Vagina (tissue), 2 donors: ENCODE measurements around the gene COQ5. TPM values are rescaled to one million over a fixed set of nuclear protein-coding genes. Genes with fewer than 3 reads are reported as not detected.

Experiments
- DNase-seq, 2 donors: peaks; one replicate each; pipeline ENCODE4 v3.0.0-alpha.2; 2017; ENCODE audit errors: extremely low spot score in 2 of 2
- H3K27ac ChIP-seq: fragments of 200-600 bp; sonication (generic); one replicate; pipeline ENCODE4 v1.5.1; 2019
- H3K27me3 ChIP-seq: fragments of 200-600 bp; sonication (generic); one replicate; pipeline ENCODE4 v1.5.1; 2019
- H3K36me3 ChIP-seq, 2 donors: fragments of 200-600 bp; sonication (generic); one replicate each; pipeline ENCODE4 v1.5.1; 2017 to 2019
- H3K4me1 ChIP-seq: fragments of 200-600 bp; sonication (generic); one replicate; pipeline ENCODE4 v1.5.1; 2019
- H3K4me3 ChIP-seq, 2 donors: fragments of 200-600 bp; sonication (generic); 1 replicate in 1 of 2; 2 replicates in 1 of 2; pipeline ENCODE4 v1.5.1; 2016 to 2019
- H3K9me3 ChIP-seq: fragments of 200-600 bp; sonication (generic); one replicate; pipeline ENCODE4 v1.5.1; 2019
- CTCF ChIP-seq, 3 experiments: fragments of 450-650 bp in 2 of 3; fragments of 200-600 bp in 1 of 3; sonication (generic) in 1 of 3; IDR thresholded peaks; one replicate each; pipeline ENCODE4 v1.5.1; 2017 to 2019; ENCODE audit warnings: antibody characterized with exemption in 3 of 3, mild to moderate bottlenecking in 2 of 3, moderate library complexity in 2 of 3
- POLR2A ChIP-seq, 2 donors: fragments of 450-650 bp; IDR thresholded peaks; one replicate each; pipeline ENCODE4 v1.6.1; 2017; ENCODE audit warnings: antibody characterized with exemption in 2 of 2, mild to moderate bottlenecking in 2 of 2, moderate library complexity in 2 of 2
- POLR2AphosphoS5 ChIP-seq, 2 donors: sonication (generic); formaldehyde crosslinking; IDR thresholded peaks; one replicate each; pipeline ENCODE4 v1.9.0; 2017; ENCODE audit warnings: antibody characterized with exemption in 2 of 2, mild to moderate bottlenecking in 2 of 2, low read depth in 1 of 2; ENCODE audit not compliant: insufficient read depth in 1 of 2
- intact Hi-C: fragments of 100-400 bp; cut with DNase I; formaldehyde crosslinking; loops from one replicate; pipeline ENCODE4 v1.15.1; 2023
- total RNA-seq: library from RNA; depleted of rRNA; stranded (reverse); fragments of >200 nt; gene quantifications from one replicate; pipeline ENCODE4 v1.2.3, GENCODE V29; 2016

Gene COQ5
- total RNA-seq, 1 donor from 2014 or later = 18.4 TPM

DNA sequence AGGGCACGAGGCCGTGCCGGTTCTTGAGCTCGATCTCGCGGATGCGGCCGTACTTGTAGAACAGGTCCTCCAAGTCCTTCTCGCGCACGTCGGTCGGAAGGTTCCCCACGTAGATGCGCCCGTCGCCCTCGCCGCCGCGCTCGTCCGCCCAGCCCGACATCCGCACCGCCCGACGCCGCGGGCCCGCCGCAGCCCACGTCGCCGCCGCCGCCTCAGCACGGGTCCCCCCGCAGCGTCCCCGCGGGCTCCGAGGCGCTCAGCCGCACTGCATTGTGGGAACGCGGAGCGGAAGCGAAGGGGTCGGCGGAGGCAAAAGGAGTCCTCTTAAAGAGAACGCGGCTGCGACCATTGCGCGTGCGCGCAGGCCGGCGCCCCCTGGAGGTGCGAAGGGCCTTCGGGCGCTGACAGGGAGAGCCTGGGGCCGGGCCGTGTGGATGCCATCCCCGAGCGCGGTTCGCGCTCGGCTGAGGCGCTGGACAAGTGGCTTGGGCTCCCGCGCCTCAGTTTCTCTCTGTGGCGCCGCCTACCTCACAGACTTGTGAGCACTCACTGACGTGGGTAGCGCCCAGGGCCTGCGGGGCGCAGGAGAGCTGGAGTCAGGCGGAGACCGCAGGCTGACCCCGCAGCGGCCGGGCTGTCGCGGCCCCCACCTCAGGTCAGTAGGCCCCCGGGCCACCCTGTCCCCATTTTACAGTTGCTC lies 59.4 kb downstream of the COQ5 start, which contains the start of gene SRSF9:
Gene SRSF9, minus strand, starts transcription at position 299 of the 700 bp plus-strand sequence. Its CDS starts 139 bp downstream, at position 160.
- intact Hi-C loops = no loop called here
- H3K27ac ChIP-seq = peak within 1 kb of the TSS; percentile 93
- H3K27me3 ChIP-seq = no peaks in the 10 kb centered on the region
- no peaks in the 10 kb centered on the region for H3K9me3 ChIP-seq
- peak within 1 kb of the TSS; percentile 92 for H3K4me3 ChIP-seq
- peaks cover 0 to 8% of the 10 kb centered on the region in 2 donors for H3K36me3 ChIP-seq
- H3K4me1 ChIP-seq = peaks cover 44% of the 10 kb centered on the region
- TF ChIP-seq CTCF (IDR thresholded peaks at IDR 0.05) (peak; percentile 35 to 89 (median 83)), POLR2A (IDR thresholded peaks at IDR 0.05) (peak in 1 of 2 donors; percentile 75), POLR2AphosphoS5 (IDR thresholded peaks at IDR 0.05; ENCODE audit: insufficient read depth in 1 of 2, low read depth in 1 of 2) (peak; percentile 82 to 85)
- DNase-seq = peak in 1 of 2 donors; percentile 91

DNA sequence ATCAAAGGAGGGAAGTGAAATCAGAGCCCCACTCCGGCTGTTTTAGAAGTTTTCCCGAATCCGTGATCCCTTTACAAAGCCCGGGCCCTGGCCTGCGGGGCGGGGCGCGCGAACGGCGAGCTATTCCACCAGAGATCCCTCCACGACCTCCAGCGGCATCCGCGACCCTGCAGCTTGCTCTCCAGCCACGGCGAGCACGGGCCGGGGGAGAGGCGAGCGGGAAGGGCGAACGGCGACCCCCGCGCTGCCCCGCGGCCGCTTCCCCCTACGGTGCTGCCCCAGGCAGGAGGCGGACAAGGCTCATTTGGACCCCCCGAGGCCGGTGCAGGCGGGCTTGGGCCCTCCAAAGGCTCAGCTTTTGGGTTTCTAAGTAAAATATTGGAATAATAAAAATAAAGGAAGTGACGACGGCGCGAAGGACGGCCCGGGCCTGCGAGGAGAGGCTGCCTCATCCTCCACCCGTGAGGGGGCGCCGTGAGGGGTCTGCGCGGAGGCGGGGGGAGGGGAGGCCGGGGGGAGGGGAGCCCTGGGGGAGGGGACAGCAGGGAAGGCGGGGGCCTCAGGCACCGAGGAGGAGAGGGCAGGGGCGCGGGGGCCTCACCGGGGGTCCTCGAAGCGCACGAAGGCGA lies 60.0 kb downstream of the COQ5 start:
- no peaks in the 10 kb centered on the region for H3K9me3 ChIP-seq
- no peak for TF ChIP-seq CTCF (IDR thresholded peaks at IDR 0.05)
- TF ChIP-seq POLR2AphosphoS5 (IDR thresholded peaks at IDR 0.05; ENCODE audit: insufficient read depth in 1 of 2, low read depth in 1 of 2) = peak in 1 of 2 donors; percentile 51
- TF ChIP-seq POLR2A (IDR thresholded peaks at IDR 0.05) = no peak
- H3K27me3 ChIP-seq = no peaks in the 10 kb centered on the region
- H3K4me3 ChIP-seq = peak overlapping the region; percentile 92
- intact Hi-C loops = no loop called here
- peaks cover 44% of the 10 kb centered on the region for H3K4me1 ChIP-seq
- DNase-seq = no peak
- peaks cover 0 to 14% of the 10 kb centered on the region in 2 donors for H3K36me3 ChIP-seq
- peak overlapping the region; percentile 93 for H3K27ac ChIP-seq

- TF ChIP-seq CTCF (IDR thresholded peaks at IDR 0.05) = no peak
- no peak for TF ChIP-seq POLR2AphosphoS5 (IDR thresholded peaks at IDR 0.05; ENCODE audit: insufficient read depth in 1 of 2, low read depth in 1 of 2)
- TF ChIP-seq POLR2A (IDR thresholded peaks at IDR 0.05) = no peak
- H3K9me3 ChIP-seq = no peaks in the 10 kb centered on the region
- H3K36me3 ChIP-seq = peaks cover 0 to 20% of the 10 kb centered on the region in 2 donors
- no peaks in the 10 kb centered on the region for H3K27me3 ChIP-seq
- intact Hi-C loops = no loop called here
- no peak for DNase-seq
- H3K27ac ChIP-seq = peak overlapping the region; percentile 93
- H3K4me1 ChIP-seq = peaks cover 44% of the 10 kb centered on the region
- peak overlapping the region; percentile 92 for H3K4me3 ChIP-seq
Measured at GRCh38 chr12:120468325-120468820, 60.6 kb downstream of the COQ5 start.

GRCh38 chr12:120467439-120467838 lies 61.5 kb downstream of the COQ5 start:
- no peaks in the 10 kb centered on the region for H3K27me3 ChIP-seq
- H3K9me3 ChIP-seq = no peaks in the 10 kb centered on the region
- intact Hi-C loops = no loop called here
- DNase-seq = no peak
- TF ChIP-seq CTCF (IDR thresholded peaks at IDR 0.05) = no peak
- no peak for TF ChIP-seq POLR2AphosphoS5 (IDR thresholded peaks at IDR 0.05; ENCODE audit: insufficient read depth in 1 of 2, low read depth in 1 of 2)
- no peak for TF ChIP-seq POLR2A (IDR thresholded peaks at IDR 0.05)
- no peak overlapping the region for H3K27ac ChIP-seq
- H3K4me3 ChIP-seq = no peak overlapping the region
- peaks cover 0 to 29% of the 10 kb centered on the region in 2 donors for H3K36me3 ChIP-seq
- peaks cover 44% of the 10 kb centered on the region for H3K4me1 ChIP-seq
